GM12875 (cell line): ENCODE results near the gene PIANP.
A peak's percentile ranks its signal among the peaks of the same experiment; 100 is the strongest.

Experiments
- H3K4me3 ChIP-seq: one replicate; pipeline ENCODE4 v1.5.1; 2011; ENCODE audit warnings: low read depth, low read length, control low read depth
- TF ChIP-seq, protein P1 (sequence below): IDR thresholded peaks from 2 replicates; pipeline ENCODE4 v1.5.1; 2011; ENCODE audit warnings: low read depth, mild to moderate bottlenecking, control low read depth, inconsistent platforms, low read length, moderate library complexity, borderline replicate concordance; ENCODE audit not compliant: insufficient read depth

The PIANP gene

DNA sequence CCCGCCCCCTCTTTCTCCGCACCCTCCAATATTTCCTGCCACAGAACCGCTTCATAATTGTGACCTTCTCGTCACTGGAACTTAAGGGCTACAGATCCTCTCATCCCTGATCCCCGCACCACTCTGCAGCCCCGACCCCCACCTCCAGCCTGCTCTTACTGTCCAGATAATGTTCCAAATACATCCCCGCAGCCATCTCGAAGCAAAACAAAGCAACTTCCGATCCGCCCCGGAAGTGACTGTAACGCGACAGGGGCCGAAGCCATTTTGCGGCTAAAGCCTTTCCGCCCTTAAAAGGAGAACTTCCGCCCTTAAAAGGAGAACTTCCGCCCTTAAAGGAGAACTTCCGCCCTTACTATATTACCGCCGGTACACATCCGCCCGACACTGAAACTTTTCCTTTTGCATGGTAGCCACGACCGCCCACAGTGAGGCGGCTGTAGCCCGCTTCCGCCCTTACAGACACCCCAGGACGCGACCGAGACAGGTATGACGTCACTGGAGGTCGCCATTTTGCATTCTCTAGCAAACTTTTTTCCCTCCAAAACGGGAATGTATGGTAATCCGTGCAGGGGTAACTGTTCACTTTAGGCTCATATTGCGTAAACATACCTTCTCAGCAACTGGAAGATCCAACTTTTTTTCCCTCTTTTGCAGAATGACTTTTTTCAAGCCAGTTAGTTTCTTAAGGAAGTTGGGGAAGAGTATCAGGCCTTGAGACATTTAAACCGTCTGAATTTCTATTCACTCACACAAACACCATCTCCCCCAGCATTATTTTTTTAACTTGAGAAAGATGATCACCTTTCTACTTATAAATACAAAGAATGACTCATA is 37.5 kb downstream of the PIANP start, which contains the start of gene ING4:
TSS of gene ING4 (minus strand) at position 214 of the 837 bp plus-strand sequence. CDS start at position 196, 18 bp downstream.
- peak within 1 kb of the TSS; percentile 72 for H3K4me3 ChIP-seq

DNA sequence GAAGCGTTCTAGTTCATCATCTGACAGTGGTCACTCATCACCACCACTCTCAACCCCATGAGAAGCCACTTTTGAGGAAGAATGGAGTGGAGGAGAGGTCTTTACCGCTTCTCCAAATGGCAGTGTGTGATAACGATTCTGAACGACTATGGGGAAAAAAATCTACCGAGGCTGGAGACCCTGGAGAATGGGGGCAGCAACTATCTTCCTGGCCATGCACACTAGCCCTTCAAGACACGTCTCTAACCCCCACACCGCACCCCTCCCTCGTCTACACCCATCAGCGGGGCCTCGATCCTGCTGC is 38.1 kb downstream of the PIANP start:
- H3K4me3 ChIP-seq: peak overlapping the region; percentile 72
- TF ChIP-seq, protein P1, sequence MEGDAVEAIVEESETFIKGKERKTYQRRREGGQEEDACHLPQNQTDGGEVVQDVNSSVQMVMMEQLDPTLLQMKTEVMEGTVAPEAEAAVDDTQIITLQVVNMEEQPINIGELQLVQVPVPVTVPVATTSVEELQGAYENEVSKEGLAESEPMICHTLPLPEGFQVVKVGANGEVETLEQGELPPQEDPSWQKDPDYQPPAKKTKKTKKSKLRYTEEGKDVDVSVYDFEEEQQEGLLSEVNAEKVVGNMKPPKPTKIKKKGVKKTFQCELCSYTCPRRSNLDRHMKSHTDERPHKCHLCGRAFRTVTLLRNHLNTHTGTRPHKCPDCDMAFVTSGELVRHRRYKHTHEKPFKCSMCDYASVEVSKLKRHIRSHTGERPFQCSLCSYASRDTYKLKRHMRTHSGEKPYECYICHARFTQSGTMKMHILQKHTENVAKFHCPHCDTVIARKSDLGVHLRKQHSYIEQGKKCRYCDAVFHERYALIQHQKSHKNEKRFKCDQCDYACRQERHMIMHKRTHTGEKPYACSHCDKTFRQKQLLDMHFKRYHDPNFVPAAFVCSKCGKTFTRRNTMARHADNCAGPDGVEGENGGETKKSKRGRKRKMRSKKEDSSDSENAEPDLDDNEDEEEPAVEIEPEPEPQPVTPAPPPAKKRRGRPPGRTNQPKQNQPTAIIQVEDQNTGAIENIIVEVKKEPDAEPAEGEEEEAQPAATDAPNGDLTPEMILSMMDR: no peak

More for the DNA sequence above, 37.5 kb downstream of the PIANP start, which contains the start of gene ING4:
- TF ChIP-seq, protein P1: no peak

DNA sequence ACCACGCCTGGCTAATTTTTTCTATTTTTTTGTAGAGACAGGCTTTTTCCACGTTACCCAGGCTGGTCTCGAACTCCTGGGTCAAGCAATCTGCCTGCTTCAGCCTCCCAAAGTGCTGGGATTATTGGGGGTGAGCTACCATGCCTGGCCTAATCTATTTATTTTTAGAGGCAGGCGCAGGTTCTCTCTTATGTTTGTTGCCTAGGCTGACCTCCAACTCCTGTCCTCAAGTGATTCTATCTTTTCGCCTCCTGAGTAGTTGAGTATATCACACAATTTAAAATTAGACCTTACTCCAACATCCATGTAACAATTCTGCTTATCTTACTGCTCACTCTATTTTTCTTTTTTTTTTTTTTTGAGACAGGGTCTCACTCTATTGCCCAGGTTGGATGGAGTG is 46.6 kb downstream of the PIANP start:
- no peak overlapping the region for H3K4me3 ChIP-seq
- TF ChIP-seq, protein P1: no peak

DNA sequence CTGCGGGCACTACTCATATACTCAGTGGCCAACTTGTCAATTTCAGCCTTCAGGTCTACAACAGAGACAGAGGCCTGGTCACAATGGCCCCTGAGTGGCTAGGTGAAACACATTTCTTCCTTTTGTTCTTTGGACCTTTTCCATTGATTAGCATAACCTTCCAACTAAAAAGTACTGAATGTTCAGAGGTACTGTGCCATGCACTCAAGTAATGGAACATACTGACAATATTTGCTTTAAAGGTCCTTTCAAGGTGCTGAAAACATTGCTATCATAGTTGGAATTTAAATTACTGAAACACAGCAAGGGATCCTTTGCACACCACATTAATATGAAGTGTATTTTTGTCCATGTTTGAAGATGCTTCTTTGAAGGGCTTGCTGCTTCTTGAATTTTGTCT is 47.3 kb downstream of the PIANP start:
- no peak overlapping the region for H3K4me3 ChIP-seq
- TF ChIP-seq, protein P1: no peak

DNA sequence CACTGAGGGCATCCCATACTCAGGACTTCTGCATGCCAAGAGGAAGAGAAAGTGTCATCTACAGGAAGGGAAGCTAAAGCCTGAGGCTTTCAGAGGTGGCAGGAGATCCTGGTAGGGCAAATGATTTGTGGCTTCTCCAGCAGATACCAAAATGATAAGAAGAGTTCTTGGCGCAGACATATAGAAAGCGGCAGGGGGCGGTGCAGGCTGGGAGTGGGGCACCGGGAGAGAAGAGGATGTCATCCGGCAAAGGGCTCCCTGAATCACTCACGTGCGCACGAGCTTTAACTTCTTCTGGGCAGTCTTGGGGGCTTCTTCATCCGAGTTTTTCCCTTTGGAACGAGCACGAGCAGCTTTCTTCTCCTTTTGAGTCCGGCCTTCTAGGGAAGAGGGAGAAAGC is 48.2 kb downstream of the PIANP start:
- H3K4me3 ChIP-seq: no peak overlapping the region
- TF ChIP-seq, protein P1: no peak

DNA sequence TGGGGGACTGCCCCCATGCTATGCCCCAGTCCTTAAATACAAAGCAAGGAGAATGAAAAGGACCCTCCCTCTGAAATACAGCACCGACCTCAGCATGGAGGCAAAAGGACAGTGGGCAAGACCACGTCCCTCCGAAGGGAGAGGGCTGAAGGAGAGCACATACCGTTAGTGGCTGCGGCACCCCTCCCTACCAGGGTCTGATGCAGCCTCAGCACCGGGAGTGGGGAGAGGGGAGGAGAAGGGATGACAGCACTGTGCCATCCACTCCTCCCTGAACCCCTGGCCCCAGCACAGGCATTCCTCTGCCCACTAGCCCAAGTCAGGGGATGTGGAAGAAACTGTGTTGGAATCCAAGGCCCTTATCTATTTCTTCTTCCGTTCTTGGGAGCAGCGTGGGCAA is 49.8 kb downstream of the PIANP start:
- no peak overlapping the region for H3K4me3 ChIP-seq
- TF ChIP-seq, protein P1: no peak

DNA sequence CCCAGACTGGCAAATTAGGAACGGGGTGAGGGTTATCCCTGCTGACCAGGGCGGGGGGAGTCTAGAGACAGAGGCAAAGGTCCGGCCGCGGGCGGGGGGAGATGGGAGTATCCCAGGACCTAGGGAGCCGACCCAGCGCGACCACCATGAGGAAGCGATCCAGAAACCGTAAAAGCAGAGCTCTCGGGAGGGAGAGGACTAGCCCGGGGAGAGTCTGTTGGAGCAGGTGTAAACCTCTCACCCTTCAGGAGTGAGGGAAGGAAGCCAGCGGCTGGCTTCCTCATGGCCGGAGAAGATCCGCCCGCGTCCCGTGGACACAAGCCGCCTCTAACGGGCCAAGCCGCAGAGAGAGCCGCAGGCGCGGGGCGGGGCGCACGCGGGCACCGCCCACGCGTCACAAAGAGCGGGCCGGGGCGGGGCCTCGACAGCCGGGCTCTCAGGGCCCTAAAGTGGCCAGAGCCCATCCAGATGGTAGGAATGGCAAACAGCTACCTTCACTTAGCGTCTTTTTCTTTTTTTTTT is 53.5 kb downstream of the PIANP start, which contains the start of gene ACRBP:
TSS of gene ACRBP (minus strand) at position 350 of the 522 bp plus-strand sequence. CDS start at position 284, 66 bp downstream.
- no peak within 1 kb of the TSS for H3K4me3 ChIP-seq
- TF ChIP-seq, protein P1: no peak
